NCI-H1694 treated with DMSO at 0.1 percent for 48 hours (cell line): Measurements from ENCODE around the gene PSMD3.
A peak's percentile ranks its signal among the peaks of the same experiment; 100 is the strongest.
"Not testable (repeated sequence)": the region's sequence is repeated elsewhere in the genome, so short reads cannot be mapped to it uniquely, and the experiment has no call there.

Experiments
- DNase-seq: peaks from one replicate; lab custom pipeline; 2025; lab: John Stamatoyannopoulos, UW

The PSMD3 gene

GRCh38 chr17:39997543-39997942 lies 16.9 kb downstream of the PSMD3 start:
- no peak for DNase-seq

GRCh38 chr17:39999067-39999466 lies 18.5 kb downstream of the PSMD3 start:
- no peak for DNase-seq

DNA sequence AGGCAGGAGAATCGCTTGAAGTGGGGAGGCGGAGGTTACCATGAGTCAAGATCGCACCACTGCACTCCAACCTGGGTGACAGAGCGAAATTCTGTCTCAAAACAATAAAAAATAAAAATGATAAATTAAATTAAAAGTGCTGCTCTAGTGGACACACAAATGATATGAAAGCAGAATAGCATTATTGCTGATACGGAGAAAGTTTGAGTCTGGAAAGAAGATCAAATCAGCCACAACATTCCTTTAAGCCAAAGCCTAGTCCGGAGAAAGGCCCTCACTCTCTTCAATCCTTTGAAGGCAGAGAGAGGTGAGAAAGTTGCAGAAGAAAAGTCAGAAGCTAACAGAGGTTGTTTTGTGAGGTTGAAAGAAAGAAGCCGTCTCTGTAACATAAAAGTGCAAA lies 19.6 kb downstream of the PSMD3 start:
- no peak for DNase-seq

- not testable (repeated sequence) for DNase-seq
These were observed 20.7 kb downstream of the PSMD3 start for GRCh38 chr17:40001335-40001734.

DNA sequence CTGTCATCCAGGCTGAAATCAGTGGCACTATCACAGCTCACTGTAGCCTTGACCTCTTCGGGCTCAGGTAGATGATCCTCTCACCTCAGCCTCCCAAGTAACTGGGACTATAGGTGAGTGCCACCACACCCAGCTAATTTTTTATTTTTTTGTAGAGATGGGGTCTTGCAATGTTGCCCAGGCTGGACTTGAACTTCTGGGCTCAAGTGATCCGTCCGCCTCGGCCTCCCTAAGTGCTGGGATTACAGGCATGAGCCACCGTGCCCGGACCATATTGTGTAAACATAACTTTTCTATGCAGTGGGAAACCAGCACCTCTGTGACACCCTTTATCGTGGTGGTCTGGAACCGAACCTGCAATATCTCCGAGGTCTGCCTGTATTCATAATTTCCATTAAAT lies 23.5 kb downstream of the PSMD3 start:
- no peak for DNase-seq

- no peak for DNase-seq
These were observed 24.1 kb downstream of the PSMD3 start for GRCh38 chr17:40004712-40005111.

- DNase-seq, result no peak
These were observed 24.9 kb downstream of the PSMD3 start for GRCh38 chr17:40005520-40005919.

DNA sequence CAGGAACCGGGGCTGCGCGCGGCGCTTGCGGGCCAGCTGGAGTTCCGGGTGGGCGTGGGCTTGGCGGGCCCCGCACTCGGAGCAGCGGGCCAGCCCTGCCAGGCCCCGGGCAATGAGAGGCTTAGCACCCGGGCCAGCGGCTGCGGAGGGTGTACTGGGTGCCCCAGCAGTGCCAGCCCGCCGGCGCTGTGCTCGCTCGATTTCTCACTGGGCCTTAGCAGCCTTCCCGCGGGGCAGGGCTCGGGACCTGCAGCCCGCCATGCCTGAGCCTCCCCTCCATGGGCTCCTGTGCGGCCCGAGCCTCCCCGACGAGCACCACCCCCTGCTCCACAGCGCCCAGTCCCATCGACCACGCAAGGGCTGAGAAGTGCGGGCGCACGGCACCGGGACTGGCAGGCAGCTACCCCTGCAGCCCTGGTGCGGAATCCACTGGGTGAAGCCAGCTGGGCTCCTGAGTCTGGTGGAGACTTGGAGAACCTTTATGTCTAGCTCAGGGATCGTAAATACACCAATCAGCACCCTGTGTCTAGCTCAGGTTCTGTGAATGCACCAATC lies 30.4 kb downstream of the PSMD3 start:
- DNase-seq, result not testable (repeated sequence)

DNA sequence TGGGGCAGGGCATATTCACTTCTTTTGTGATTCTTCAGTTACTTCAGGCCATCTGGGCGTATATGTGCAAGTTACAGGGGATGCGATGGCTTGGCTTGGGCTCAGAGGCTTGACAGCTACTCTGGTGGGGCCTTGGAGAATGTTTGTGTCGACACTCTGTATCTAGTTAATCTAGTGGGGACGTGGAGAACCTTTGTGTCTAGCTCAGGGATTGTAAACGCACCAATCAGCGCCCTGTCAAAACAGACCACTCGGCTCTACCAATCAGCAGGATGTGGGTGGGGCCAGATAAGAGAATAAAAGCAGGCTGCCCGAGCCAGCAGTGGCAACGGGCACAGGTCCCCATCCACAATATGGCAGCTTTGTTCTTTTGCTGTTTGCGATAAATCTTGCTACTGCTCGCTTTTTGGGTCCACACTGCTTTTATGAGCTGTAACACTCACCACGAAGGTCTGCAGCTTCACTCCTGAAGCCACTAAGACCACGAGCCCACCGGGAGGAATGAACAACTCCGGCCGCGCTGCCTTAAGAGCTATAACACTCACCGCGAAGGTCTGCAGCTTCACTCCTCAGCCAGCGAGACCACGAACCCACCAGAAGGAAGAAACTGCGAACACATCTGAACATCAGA lies 31.5 kb downstream of the PSMD3 start:
- DNase-seq, result not testable (repeated sequence)

- no peak for DNase-seq
These were observed 33.9 kb downstream of the PSMD3 start for GRCh38 chr17:40014375-40014980.

DNA sequence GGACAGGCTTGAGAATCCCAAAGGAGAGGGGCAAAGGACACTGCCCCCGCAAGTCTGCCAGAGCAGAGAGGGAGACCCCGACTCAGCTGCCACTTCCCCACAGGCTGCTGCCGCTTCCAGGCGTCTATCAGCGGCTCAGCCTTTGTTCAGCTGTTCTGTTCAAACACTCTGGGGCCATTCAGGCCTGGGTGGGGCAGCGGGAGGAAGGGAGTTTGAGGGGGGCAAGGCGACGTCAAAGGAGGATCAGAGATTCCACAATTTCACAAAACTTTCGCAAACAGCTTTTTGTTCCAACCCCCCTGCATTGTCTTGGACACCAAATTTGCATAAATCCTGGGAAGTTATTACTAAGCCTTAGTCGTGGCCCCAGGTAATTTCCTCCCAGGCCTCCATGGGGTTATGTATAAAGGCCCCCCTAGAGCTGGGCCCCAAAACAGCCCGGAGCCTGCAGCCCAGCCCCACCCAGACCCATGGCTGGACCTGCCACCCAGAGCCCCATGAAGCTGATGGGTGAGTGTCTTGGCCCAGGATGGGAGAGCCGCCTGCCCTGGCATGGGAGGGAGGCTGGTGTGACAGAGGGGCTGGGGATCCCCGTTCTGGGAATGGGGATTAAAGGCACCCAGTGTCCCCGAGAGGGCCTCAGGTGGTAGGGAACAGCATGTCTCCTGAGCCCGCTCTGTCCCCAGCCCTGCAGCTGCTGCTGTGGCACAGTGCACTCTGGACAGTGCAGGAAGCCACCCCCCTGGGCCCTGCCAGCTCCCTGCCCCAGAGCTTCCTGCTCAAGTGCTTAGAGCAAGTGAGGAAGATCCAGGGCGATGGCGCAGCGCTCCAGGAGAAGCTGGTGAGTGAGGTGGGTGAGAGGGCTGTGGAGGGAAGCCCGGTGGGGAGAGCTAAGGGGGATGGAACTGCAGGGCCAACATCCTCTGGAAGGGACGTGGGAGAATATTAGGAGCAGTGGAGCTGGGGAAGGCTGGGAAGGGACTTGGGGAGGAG lies 34.7 kb downstream of the PSMD3 start, which contains the start of gene CSF3:
Gene CSF3 (plus strand): TSS at position 436 of the 993 bp plus-strand sequence. CDS start 35 bp downstream, at position 471.
- DNase-seq, result no peak

- DNase-seq, result no peak
These were observed 35.7 kb downstream of the PSMD3 start for GRCh38 chr17:40015998-40016985.

- no peak for DNase-seq
These were observed 36.9 kb downstream of the PSMD3 start for GRCh38 chr17:40017422-40018080.

DNA sequence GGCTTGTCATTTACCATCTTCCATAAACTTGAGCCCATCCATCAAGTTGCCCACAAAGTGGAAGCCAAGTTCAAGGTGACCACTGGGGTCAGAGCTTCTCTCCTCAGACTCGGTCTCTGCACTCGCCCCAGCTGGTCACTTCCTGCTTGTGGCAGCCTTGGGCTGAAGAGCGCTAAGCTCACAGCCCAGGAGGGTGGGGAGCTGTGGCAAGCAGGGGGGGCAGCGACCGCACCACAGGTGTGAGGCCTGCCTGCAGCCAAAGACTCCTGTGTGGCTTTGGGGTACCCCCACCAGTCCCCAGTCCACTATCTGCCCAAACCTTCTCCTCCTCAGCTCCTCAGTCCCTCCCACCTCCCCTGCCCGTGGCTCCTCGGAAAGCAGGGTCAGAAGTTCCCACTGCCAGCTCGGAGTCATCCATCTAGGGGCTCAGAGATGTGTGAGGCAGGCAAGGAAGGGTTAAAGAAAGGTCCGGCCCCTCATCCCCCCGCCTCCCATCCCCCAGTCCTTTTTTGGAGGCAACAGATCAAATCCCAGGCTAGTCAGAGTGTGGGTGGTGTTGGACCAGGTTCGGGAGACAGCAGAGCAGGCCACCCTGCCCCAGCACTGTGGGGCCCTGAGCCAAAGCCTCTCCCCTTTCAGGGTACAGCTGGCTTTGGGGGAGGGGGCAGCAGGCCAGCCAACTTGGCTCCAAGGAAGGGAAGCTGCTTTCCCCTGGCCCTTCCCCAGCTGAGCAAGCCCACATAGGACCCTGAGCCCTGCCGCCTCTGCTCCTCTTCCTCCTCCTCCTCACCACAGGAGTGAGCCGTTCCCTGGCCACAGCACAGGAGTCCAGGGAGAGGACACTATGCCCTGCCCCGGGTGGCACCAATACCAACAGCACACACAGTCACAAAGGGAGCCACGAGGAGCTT lies 37.9 kb downstream of the PSMD3 start:
- DNase-seq, result peak; percentile 15

GRCh38 chr17:40019140-40019991 lies 38.8 kb downstream of the PSMD3 start:
- DNase-seq, result no peak

DNA sequence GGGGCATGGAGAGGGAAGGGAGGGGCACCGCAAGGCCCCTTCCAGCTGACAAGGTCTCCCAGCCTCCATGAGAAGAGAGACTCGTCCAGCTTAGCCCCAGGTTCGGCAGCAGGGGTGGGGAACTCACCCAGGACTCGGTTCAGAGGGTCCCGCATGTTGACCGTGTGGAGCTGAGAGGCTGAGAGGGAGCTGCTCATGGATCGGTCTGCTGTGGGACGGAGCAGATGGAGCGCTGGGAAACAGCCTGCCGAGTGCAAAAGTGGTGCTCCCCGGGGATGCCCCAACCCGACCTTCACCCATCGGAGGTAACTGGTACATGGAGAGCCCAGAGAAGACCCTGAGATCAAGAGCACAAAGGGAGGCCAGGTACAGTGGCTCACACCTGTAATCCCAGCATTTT lies 39.5 kb downstream of the PSMD3 start:
- DNase-seq, result no peak

GRCh38 chr17:40021451-40021971 lies 40.9 kb downstream of the PSMD3 start:
- no peak for DNase-seq

DNA sequence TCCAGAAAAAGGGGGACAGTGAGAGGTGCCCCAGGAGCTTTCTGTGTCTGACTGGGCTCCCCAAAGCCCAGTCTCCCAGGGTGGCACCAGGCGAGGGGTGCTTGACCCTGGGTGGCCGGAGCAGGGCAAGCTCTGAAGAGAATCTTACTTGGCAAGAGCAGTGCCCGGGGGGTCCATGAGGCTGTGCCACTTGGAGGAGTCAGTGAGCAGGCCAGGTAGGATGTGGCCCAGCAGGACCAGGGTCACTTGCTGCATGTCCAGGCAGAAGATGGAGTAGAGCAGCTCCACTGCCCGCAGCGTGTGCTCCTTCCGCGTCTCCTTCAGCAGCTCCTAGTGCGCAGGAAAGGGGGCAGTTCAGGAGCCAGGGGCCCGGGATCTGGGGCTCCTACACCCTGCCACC lies 41.9 kb downstream of the PSMD3 start:
- DNase-seq, result no peak
